HG03159 (cell line): ENCODE data around the gene MUC20.
"Not testable (repeated sequence)": the region's sequence is repeated elsewhere in the genome, so short reads cannot be mapped to it uniquely, and the experiment has no call there.

Experiments
- ATAC-seq: cut with Tn5 transposase; IDR thresholded peaks from one replicate; pipeline ENCODE4 v1.9.1; 2021; ENCODE audit warnings: mild to moderate bottlenecking, moderate library complexity; ENCODE audit not compliant: unreplicated experiment

The MUC20 gene

DNA sequence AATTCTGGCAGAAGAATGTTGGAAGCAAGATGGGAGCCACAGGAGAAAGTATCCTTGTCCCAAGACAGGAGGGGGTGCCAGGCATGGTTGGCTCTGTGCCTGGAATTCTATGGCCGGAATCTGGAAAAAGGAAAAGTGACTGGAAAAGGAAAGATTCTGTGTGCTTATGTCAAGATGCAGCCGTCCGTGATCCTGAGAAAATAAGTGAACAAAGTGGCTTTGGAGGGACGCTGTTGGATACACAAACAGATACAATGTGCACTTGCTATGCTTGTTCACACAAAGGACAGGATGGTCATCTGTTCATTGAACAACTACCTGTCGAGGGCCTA lies 28.5 kb upstream of the MUC20 start:
- ATAC-seq: no peak

DNA sequence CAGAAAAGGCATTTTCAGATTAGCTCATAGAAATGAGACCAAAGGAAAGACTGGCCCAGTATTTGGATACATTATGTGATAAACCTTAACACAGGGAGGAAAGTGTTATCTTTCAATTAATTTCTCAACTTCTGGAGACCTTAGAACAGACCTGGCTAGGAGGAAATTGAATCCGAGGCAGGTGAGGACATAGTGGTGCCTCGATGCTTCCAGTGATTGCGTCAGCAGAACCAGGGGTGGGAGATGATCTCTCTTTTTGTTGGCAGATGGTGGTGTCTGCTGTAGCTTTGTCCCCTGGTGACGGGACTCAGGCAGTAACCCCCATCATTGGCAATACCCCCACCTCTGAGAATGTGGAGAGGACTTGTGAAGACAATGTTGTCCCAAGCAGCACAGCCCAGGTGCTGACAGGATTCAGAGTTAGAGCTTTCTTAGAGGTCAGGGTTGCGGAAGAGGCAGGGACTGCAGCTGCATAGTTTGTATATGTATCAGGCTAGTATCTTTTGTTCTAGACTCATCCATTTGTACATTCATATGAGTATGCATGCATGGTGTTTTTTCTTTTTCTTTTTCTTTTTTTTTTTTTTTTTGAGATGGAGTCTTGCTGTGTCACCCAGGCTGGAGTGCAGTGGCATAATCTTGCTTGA lies 27.9 kb upstream of the MUC20 start:
- ATAC-seq: no peak

DNA sequence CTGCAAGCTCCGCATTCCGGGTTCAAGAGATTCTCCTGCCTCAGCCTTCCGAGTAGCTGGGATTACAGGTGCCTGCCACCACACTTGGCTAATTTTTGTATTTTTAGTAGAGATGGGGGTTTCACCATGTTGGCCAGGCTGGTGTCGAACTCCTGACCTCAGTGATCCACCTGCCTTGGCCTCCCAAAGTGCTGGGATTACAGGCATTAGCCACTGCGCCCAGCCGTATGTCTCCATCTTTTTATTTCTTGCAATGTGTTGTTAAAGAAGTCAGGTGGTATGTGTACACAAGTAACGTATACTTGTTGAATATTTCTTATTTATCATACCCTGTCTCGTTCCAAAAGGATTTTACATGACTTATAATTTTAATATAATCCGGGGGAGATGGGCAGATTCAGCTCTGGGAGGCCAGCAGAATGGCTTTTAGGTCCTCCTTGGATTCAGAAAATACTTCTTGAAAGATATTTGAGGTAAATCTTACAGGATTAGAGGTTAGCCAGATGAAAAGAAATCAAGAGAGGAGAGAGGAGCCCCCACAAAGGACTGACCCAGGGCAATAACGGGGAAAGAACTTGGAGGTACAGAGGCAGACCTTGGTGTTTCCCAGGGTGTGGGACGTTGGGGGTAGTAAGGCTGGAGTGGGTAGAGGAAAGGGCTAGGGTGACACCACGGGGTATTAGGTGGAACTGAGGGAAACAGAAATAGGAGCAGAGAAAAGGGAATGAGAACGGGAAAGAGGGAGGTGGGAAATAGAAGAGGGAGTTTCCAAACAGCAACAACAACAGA lies 27.2 kb upstream of the MUC20 start:
- no peak for ATAC-seq

DNA sequence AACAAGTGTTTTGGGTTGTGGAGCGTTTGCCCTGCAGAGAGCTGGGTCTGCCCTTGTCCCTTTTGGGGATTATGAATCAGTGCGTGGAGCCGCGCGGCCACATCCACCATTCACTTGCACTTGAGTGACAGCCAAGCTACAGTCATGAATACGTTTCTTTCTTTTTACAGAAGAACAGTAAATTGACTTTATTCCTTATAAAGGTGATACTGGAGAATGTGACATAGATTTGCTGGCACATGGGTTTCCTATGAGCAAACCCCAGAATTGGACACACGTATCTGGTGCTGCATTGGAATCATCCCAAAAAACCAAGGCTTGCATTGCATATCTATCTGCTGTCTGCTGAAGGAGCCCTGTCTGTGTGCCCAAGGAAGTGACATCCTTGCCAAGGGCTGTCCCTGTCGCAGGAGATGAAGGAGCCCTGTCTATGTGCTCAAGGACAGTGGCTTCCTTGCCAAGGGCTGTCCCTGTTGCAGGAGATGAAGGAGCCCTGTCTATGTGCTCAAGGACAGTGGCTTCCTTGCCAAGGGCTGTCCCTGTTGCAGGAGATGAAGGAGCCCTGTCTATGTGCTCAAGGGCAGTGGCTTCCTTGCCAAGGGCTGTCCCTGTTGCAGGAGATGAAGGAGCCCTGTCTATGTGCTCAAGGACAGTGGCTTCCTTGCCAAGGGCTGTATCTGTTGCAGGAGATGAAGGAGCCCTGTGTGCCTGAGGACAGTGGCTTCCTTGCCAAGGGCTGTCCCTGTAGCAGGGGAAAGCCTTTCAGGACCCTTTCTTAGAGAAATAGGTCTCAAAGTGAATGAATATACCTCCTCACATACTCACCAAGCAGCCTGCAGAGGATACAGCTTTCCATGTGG lies 26.3 kb upstream of the MUC20 start:
- not testable (repeated sequence) for ATAC-seq

DNA sequence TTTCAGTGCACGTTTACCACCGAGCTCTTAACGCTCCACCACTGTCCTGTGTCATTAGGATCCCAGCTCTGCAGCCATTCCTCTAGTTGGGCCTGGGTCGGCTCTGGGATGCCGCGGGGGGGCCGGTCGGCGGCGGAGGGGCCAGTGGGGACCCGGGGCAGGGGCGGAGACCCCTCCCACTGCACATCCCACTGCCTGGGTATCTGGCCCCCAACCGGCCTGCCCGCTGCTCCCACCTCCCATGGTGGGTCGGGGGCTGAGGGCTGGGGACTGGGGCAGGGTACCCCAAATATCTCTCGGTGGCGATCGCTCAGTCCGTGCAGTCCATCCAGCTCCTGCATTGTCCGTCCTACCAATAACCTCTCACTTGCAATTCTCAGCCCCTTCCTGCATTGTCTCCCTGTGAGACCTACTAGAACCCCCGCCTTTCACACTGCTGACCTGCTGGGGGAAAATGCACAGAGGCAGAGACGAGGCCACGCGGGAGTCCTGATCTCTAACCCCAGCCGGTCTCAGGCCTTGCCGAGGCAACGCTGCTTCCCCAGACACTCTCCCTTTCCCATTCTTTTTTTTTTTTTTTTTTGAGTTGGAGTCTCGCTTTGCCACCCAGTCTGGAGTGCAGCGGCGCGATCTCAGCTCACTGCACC lies 24.0 kb upstream of the MUC20 start:
- ATAC-seq: no peak

DNA sequence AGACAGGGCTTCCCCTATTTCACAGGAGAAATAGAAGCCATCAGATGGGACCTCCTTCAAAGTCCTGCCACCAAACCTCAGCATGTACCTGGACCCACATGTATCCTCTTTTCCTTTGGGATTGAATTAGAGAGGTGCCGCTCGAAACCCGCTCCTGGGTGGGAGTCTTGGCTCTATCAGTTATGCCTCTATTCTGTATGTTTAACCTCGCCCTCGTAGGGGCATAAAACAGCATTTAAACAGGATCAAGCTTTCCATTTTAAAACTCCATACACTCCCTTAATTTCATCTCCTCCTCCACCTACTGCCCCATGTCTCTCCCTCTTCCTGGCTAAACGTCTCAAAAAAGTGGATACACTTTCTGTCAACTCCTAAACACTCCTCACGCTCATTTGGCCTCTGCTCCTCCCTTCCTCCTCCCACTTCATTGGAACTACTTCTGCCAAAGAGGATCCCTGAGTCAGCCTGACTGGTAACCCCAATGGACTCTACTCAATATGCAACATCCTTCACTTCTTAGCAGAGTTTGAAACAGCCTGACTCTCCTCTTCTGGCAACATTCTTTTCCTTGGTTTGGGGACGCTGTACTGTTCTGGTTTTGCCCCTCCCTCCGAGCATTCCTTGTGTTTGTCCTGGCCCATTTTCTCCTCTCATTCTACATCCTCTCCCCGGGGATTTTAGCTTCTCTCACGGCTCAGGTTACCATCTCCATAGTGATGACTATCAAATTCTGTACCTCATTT lies 23.0 kb upstream of the MUC20 start:
- no peak for ATAC-seq

DNA sequence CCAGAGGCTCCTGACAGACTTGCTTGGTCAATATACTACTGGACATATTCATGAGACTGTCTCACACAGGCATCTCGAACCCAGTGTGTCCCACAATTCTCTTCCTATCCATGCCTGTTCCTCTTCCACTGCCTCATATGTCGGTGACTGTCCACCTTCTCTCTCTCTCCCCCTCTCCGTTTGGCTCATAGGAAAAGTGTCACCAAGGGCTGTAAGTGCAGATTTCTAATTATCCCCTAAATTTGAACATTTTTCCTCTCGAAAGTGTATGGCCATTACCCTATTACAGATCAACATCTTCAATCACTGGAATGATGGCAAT lies 22.5 kb upstream of the MUC20 start:
- ATAC-seq: no peak

DNA sequence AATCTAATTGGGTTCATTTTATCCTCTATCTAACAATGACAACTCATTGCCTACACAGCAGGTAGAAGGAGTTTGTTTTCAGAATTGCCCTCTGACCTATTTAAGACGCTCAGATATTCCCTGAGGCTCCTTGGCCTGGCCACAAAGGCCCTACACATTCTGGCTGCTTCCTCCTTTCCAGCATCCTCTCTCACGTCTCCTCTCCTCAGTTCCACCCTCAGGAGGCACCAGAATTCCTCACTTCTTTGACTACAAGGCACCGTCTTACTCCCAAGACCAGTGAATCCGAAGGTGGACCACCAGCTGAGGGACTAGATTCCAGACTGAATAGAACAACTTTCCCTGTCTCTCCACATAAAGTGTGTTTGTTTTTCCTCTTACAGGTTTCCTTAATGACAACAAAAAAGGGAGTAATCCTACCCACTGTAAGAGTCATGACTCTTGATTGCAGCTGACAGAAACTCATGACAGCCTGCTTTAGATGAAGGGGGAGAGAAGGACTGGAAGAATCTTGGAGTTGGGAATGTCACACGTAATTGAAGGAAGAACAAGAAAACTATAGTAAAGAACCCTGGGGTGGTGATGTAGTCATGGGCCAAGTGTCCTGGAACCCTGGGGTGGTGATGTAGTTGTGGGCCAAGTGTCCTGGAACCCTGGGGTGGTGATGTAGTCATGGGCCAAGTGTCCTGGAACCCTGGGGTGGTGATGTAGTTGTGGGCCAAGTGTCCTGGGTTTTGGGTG lies 22.0 kb upstream of the MUC20 start:
- no peak for ATAC-seq

DNA sequence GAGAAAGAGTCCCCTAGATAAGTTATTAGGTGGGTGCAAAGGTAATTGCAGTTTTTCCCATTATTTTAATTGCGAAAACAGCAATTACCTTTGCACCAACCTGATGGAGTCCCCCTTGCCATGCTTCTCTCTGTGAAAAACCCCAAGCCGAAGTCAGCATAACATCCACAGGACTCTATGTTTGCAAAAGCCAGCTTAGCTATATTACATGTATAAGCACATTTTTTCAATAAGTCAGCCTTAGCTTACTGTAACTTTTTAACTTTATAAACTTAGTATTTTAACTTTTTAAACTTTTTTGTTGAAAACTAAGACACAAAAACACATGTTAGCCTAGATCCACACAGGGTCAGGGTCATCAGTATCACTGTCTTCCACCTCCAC lies 21.4 kb upstream of the MUC20 start:
- no peak for ATAC-seq

DNA sequence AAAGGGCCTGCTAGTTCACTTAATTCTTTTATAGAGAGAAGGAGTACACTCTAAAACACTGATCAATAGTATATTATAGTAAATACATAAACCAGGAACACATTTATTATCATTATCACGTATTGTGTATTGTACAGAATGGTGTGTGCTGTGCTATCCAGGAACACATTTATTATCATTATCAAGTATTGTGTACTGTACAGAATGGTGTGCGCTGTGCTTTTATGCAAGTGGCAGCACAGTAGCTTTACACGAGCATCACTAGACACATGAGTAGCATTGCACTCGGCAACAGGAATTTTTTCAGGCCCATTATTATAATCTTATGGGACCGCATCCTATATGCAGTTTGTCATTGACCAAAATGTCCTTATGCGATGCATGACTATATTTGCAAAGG lies 20.9 kb upstream of the MUC20 start:
- ATAC-seq: no peak

DNA sequence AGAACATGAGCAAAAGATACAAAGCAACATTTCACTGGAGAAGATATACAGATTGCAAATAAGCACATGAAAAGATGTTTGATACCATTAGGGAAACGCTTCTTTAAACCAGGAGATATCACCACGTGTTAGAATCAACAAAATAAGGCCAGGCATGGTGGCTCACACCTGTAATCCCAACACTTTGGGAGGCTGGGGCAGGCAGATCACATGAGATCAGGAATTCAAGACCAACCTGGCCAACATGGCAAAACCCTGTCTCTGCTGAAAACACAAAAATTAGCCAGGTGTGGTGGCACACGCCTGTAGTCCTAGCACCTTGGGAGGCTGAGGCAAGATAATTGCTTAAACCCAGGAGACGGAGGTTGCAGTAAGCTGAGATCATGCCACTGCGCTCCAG lies 20.5 kb upstream of the MUC20 start:
- ATAC-seq: no peak

DNA sequence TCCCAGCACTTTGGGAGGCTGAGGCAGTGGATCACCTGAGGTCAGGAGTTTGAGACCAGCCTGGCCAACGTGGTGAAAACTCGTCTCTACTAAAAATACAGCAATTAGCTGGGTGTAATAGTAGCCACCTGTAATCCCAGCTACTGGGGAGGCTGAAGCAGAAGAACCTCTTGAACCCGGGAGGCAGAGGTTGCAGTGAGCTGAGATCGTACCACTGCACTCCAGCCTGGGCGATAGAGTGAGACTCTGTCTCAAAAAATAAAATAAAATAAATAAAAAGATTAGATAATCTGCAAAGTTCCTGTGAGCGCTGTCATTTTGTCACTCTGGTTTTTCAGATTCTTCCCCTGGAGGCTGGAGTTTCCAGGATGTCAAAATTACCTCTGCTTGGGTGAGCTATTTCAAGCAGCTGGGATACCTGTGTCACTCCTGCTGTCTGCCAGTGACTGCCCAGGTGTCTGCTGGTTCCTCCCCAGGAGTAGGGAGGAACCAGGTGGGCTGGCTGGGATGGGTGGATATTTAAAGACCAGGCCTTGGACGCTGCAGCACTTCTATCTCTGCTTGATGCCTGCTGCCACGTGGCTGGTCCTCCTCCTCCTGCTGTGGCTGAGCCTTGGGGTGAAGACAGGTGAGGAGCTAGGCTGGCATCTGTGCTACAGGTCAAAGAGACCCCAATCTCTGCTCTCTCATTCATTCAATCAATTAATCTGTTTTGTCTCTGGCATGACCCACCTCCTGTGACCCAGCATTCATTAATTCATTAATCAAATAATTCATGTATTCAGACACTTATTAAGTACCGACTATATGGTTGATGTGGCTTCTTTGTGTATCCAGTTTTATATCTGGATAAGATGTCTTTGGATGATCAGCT lies 19.5 kb upstream of the MUC20 start:
- no peak for ATAC-seq

DNA sequence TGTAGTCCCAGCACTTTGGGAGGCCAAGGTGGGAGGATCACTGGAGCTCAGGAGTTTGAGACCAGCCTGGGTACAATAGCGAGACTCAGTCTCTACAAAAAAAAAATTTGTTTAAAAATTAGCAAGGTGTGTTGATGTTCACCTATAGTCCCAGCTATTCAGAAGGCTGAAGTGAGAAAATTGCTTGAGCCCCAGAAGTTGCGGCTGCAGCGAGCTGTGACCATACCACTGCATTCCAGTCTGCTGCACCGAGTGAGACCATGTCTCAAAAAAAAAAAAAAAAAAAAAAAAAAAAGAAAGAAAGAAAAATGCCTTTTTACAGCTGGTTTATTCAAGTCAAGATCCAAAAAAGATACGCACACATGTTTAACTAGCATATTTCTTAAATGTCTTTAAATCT lies 17.0 kb upstream of the MUC20 start:
- ATAC-seq: no peak

DNA sequence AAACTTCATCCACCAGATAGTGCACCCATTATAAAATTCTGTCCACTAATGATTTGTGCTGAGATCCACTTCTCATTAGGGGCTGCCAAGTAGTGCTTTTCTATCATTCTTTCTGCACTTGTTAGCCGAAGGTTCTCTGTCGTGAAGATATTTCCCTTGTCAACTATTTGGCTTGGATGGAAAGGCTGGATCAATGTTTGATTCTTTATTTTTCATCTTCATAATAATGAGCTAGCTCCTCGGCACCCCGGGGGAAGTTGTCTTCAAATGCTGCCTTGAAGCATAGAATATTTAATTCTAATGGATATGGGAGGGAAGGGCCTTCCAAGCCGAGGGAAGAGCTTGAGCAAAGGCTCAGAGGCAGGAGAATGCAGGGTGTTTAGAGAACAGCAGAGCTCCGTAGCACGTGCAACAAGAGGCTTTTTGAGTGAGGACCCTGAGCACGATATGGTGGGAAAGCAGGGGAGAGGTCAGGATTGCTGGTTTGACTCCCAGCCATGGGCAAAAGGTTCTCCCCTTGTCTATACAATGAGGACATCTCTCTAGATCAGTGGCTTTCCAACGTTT lies 16.3 kb upstream of the MUC20 start:
- no peak for ATAC-seq

DNA sequence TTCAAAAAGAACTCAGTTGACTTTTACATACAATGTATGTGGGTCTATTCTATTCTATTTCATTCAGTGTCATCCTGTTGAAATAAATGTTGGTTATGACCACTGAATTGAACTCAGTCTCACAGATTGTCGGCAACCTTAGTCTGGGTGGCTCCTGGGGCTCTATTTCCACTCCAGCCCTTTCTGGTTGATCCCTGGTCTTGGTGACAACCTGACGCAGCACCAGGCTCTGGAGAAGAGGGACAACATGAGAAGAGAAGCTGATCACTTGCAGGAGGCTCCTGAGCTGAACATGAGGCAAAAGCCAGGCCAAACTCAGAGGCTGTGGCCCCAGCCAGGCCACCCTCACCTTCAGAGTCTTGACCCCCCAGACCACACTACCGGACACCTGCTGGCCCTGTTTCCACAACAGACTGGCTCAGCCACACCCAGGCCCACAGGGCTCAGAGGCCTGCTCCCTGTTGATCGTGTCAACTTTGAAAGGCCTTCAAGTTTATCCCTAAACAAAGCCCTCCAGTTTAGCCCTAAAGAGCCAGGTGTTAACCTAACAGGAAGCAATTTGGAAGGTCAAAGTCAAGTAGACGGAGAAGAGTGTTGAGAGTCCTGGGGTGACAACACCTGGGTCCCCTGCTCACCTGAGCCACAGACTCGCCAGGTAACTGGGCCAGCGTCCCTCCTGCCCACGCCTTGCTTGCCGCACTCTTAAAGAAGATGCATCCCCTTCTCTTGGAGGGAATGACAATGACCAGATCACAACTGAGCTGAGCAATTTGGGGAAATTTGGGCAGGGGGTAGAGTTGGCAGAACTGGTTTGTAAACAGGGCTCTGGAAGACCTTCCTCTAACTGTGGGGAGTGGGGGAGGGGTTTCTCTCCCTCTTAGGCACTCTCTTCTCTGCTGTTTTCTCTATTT lies 15.4 kb upstream of the MUC20 start:
- no peak for ATAC-seq

DNA sequence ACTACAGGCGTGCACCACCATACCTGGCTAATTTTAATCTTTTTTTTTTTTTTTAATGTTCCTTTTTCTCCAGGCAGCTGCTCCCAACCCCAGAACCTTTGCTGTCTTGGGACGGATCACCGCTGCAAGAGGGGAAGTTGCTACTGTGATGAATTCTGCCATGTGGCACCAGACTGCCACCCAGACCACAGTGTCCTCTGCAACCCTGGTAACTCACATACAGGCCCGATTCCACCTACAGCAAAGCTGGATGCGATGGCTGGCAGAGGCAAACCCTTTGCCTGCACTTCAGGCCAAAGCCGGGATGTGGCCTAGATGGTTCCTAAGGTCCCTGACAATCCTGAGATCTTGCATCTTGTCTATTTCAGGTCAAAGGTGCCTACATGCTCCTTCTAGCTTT lies 12.7 kb upstream of the MUC20 start:
- ATAC-seq: no peak

DNA sequence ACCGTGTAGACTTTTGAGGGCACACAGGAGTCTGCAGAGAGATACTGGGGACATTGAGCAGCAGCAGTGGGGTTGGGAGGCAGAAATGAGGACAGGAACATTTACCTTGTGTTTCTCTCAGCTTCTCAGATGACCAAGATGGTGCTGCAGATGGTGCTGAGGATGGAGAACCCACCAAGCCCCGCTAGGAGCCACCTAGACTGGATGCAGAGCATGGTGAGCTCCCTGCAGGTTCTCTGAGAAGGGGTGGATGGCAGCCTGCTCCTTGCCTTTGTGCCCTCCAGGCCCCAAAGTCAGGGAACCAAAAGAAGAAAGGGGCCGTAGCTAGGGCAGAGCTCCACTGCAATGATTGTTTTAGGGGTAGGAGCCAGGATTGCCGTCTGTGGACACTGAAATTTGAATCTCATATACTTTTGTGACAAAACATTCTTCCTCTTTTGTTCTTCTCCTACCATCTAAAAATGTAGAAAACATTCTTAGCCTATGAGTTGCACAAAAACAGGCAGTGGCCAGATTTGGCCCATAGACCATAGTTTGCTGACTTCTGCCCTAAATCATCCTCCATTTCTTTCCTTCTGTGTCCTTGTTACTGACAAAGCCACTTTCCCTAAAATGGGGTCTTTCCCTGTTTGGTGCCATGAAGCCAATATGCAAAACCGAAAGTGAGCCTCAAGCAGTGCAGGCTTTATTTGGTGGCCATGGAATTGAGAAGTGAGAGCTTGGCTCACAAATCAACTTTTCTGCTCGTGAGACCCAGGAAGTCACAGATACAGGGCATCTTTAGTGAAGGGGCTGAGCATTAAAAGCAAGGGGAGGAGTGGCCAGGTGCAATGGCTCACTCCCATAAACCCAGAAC lies 11.9 kb upstream of the MUC20 start:
- ATAC-seq: no peak
